ENCODE measurements around the gene PTPN20. TPM values are rescaled to one million over a fixed set of nuclear protein-coding genes. Genes with fewer than 3 reads are reported as not detected.

PTPN20 gene
- total RNA-seq, 1 donor from 2014 or later: 16.3 TPM

GRCh38 chr10:47042199-47042473, 130.9 kb downstream of the PTPN20 start:
- DNase-seq (ENCODE audit: low spot score): peak; percentile 10

GRCh38 chr10:47042780-47043750, 131.8 kb downstream of the PTPN20 start:
- intact Hi-C loops (cut with DNase I): no loop called here
- DNase-seq (ENCODE audit: low spot score): peak; percentile 44

More at GRCh38 chr10:47042199-47042473, 130.9 kb downstream of the PTPN20 start:
- intact Hi-C loops (cut with DNase I): no loop called here

- no peak for DNase-seq (ENCODE audit: low spot score)
- intact Hi-C loops (cut with DNase I): no loop called here
Measured at GRCh38 chr10:47043928-47044538, 132.8 kb downstream of the PTPN20 start.

- peak; percentile 72 for DNase-seq (ENCODE audit: low spot score)
- intact Hi-C loops (cut with DNase I): no loop called here
Measured at GRCh38 chr10:47044741-47045140, 133.5 kb downstream of the PTPN20 start.

GRCh38 chr10:47045331-47045861, 134.2 kb downstream of the PTPN20 start:
- DNase-seq (ENCODE audit: low spot score): peak; percentile 70

GRCh38 chr10:47046321-47047126, 135.3 kb downstream of the PTPN20 start:
- DNase-seq (ENCODE audit: low spot score): no peak
- intact Hi-C loops (cut with DNase I): loop anchor here (2.0 kb wide), 1 partner anchor 266 kb away; no protein-coding TSS in a partner anchor

More at GRCh38 chr10:47045331-47045861, 134.2 kb downstream of the PTPN20 start:
- intact Hi-C loops (cut with DNase I): no loop called here

- intact Hi-C loops (cut with DNase I): loop anchor here (2.0 kb wide), 1 partner anchor 266 kb away; no protein-coding TSS in a partner anchor
- DNase-seq (ENCODE audit: low spot score): no peak
Measured at GRCh38 chr10:47047127-47047504, 135.9 kb downstream of the PTPN20 start.

- DNase-seq (ENCODE audit: low spot score): no peak
- intact Hi-C loops (cut with DNase I): loop anchor here (2.0 kb wide), 1 partner anchor 265 kb away; no protein-coding TSS in a partner anchor
Measured at GRCh38 chr10:47047577-47048525, 136.6 kb downstream of the PTPN20 start.

- DNase-seq (ENCODE audit: low spot score): no peak
- intact Hi-C loops (cut with DNase I): no loop called here
Measured at GRCh38 chr10:47048526-47048905, 137.3 kb downstream of the PTPN20 start.

GRCh38 chr10:47049056-47049851, 138.0 kb downstream of the PTPN20 start:
- DNase-seq (ENCODE audit: low spot score): no peak
- intact Hi-C loops (cut with DNase I): no loop called here

- no peak for DNase-seq (ENCODE audit: low spot score)
- intact Hi-C loops (cut with DNase I): no loop called here
Measured at GRCh38 chr10:47049906-47050305, 138.7 kb downstream of the PTPN20 start.

GRCh38 chr10:47050618-47051455, 139.6 kb downstream of the PTPN20 start:
- intact Hi-C loops (cut with DNase I): no loop called here
- DNase-seq (ENCODE audit: low spot score): no peak

- intact Hi-C loops (cut with DNase I): no loop called here
- no peak for DNase-seq (ENCODE audit: low spot score)
Measured at GRCh38 chr10:47051741-47052238, 140.6 kb downstream of the PTPN20 start.
